Testis (tissue), 2 donors: ENCODE data around the gene IRX4.

Experiments
- CTCF ChIP-seq, 3 experiments: fragments of 450-650 bp in 2 of 3; fragments of 200-600 bp in 1 of 3; sonication (generic) in 1 of 3; IDR thresholded peaks; one replicate each; pipeline ENCODE4 v1.5.1; 2016 to 2019; ENCODE audit warnings: antibody characterized with exemption in 3 of 3, mild to moderate bottlenecking in 2 of 3, moderate library complexity in 1 of 3
- POLR2A ChIP-seq: fragments of 450-650 bp; IDR thresholded peaks from one replicate; pipeline ENCODE4 v1.6.1; 2017; ENCODE audit warnings: antibody characterized with exemption, mild to moderate bottlenecking, moderate library complexity

- no peak for TF ChIP-seq POLR2A
- no peak for TF ChIP-seq CTCF (IDR thresholded peaks at IDR 0.05)
These were observed 35.2 kb upstream of the IRX4 start for GRCh38 chr5:1917830-1918487.
